Astrocyte of the hippocampus (primary cell): ENCODE measurements around the gene ALAD.
"Not testable (repeated sequence)": the region's sequence is repeated elsewhere in the genome, so short reads cannot be mapped to it uniquely, and the experiment has no call there.

Experiments used
- DNase-seq: peaks from one replicate; pipeline ENCODE4 v3.0.0; 2011; ENCODE audit warnings: low read depth, low spot score

ALAD gene

DNA sequence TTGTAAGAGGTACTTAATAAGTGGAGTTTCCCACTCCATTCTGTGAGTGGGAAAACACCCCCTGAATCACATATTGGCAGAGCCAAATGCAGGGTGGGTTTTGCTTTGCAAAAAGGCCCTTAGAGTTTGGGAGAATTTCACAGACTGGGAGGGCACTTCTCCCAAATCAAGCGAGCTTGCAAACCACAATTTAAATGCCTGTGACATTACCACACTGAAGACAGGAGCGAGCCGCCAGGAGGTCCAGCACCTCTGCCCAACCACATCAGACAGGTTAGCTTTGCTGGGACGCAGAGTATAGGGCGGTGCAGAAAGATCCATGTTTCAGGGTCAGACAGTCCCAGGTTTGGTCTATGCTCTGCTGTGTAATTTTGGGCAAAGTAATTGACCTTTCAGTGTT lies 2.3 kb downstream of the ALAD start:
- DNase-seq, result peak; percentile 73

DNA sequence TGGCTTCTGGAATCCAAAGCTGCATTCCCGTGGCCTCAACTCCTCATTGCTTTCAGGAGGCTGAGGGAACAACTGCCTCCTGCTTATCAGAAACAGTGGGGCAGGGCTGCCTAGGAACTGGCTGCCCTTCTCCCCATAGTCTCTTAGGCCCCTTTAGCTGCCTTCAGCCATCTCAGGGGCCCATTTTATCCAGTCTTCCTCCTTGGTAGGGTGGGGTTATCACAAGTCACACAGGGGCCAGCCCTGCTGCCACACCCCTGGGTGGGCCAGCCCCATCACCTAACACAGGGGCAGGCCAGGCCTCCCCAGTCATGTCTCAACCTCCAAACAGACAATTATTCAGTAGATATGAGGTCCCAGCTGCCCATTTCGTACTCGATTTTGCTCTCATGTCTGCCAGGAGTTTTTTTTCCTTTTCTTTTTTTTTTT lies 3.9 kb downstream of the ALAD start:
- peak; percentile 28 for DNase-seq

DNA sequence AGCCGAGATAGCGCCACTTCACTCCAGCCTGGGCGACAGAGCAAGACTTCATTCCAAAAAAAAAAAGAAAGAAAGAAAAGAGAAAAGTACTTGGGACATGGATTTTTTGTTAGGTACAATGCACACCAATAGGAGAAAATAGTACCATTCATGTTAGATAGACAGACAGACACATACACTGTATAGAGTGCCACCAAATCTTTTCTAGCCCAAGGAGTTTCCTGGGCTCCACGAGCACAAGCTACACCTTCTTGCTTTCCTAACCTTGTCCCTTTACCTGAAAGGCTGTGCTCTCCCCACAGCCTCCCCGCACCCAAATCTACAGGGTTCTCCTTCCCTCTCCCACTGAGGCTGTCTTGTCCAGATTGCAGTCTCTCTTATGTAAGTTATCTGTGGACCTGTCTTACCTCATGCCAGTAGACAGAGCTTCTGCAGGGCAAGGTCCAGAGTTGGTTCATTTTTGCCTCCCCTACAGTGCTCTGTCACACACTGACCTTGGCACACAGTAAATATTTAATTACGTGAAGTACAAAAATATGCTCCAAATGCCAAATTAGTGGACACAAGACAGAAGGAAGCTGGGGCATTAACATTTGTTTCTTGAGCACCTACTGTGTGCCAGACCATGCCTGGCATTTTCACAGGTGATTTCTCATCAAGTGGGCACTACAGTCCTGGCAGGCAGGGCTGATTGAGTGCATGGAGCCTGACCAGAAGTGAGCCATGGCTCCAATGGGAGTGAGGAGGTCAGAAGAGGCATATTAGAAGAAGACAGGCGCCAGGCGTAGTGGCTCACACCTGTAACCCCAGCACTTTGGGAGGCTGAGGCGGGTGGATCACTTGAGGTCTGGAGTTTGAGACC lies 5.9 kb downstream of the ALAD start:
- no peak for DNase-seq

DNA sequence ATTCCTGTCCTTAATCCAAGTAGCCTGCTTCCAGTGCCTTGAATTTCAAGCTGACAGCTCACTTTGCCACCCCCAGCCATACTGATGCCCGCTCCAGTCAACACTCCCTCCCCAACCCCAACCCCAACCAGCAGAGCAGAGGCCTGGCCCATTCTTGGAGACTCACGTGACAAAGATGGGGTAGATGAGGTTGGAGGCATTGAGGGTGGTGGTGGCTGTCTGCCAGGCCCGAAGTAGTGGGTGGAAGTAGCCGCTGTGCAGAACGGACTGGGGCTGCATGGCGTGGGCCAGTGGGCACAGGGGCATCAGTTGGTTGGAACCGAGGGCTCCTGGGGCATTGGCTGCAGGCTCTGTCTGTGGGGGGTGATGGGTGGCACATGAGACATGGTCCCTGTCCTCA lies 7.8 kb downstream of the ALAD start:
- no peak for DNase-seq

DNA sequence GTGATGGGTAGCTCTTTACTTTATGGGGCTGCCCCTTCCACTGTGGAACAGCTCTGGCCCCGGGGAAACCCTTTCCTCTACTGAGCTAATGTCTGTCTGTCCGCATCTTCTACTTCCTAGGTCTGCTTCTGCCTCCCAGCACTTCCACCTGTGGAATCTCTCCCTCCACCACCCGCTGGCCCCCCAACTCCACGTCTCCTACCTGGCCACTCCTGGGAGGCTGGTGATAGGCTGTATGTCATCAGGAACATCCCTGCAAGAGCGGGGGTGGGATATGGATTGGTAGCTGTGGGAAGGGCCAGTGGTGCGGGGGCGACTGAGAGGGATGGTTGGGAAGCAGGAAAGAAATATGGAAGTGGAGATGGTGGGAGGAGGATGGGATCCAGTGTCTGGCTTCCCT lies 9.2 kb downstream of the ALAD start:
- DNase-seq, result no peak

DNA sequence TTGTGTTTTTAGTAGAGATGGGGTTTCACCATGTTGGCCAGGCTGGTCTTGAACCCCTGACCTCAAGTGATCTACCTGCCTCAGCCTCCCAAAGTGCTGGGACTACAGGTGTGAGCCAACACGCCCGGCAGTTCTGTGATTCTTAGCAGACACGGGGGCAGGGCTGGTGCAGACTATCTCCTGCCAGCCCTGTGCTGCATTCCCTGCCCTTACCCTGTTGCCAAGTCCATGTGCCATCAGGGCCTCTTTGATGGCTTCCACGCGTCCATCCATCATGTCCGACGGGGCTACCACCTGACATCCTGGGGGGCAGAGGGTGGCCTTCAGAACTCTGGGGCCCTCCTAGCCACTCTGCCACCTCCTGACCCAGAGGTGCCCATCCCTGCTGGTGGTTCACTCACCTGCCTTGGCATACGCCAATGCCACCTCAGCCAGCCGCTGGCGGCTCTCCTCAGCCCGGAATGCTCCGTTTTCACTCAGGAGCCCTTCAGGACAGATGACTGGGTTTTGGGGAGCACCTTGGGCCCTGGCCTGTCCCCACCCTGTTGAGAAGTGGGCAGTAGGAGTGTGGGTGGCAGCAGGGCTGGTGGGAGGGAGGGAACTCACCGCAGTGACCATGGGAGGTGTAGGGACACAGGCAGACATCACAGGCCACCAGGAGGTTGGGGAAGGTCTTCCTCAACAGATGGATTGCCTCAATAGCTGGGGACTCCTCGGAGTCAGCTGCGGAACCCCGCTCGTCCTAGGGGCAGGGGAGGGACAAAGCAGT lies 10.7 kb downstream of the ALAD start:
- DNase-seq, result no peak

DNA sequence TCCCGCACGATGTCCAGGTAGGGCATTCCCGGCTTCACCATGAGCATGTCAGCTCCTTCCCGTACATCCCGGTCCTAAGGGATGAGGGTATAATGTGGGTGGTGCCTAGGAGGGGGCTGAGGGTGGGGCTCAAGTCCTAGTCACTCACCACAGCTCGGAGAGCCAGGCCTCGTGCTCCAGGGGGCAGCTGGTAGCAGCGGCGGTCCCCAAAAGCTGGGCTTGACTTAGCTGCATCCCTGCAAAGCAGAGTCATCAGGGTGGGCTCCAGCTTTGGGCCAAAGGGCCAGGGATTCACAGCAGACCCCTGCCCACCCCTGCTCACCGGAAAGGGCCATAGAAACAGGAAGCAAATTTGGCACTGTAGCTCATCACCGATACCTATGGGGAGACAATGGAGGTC lies 11.6 kb downstream of the ALAD start:
- DNase-seq, result no peak

DNA sequence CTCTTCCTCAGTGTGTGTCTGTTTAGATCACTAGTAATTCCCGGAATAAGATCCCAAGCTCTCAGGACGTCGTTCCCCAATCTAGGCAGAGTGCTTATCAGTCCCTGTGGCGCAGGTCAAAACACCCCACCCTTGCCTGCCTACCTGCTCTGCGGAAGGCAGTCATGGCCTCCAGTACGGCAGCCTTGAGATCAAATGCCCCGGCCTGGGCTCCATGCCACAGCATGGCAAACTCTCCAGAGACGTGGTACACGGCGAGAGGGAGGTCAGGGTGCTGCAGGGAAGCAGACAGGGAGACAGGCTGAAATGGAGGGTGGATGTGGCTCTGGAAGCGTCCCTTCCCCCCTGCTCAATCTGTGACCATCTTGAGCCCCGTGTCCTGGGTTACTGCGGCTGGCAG lies 12.3 kb downstream of the ALAD start:
- no peak for DNase-seq

DNA sequence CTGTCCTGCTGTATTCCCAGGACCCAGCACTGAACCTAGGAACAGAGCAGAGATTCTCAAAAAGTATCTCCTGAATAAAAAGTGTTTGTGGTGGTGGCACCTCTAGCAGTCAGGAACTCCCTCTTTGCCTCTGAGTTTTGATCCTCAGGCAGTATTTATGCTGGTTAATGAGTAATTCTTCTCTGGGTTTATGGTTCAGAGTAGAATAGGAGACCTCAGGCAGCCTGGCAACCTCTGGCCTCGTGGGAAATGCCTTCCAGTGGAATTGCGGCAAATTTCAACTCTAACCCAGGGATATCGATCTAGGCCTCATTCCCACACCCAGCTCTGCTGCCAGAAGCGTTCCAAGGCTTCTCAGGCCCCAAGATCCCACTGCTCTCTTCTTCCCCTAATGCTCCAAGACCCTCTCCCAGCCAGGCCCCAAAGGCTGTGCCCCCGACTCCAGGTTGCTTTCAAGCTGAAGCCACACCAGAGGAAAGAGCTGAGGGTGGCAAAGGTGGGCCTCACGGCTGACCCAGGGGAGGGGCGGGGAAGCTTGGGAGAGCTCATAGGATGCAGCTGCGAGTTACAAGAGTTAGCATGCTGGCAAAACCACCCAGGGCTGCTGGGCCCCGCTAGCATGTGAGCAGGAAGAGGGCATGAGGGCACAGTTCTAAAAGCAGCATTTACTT lies 13.4 kb downstream of the ALAD start:
- DNase-seq, result no peak

DNA sequence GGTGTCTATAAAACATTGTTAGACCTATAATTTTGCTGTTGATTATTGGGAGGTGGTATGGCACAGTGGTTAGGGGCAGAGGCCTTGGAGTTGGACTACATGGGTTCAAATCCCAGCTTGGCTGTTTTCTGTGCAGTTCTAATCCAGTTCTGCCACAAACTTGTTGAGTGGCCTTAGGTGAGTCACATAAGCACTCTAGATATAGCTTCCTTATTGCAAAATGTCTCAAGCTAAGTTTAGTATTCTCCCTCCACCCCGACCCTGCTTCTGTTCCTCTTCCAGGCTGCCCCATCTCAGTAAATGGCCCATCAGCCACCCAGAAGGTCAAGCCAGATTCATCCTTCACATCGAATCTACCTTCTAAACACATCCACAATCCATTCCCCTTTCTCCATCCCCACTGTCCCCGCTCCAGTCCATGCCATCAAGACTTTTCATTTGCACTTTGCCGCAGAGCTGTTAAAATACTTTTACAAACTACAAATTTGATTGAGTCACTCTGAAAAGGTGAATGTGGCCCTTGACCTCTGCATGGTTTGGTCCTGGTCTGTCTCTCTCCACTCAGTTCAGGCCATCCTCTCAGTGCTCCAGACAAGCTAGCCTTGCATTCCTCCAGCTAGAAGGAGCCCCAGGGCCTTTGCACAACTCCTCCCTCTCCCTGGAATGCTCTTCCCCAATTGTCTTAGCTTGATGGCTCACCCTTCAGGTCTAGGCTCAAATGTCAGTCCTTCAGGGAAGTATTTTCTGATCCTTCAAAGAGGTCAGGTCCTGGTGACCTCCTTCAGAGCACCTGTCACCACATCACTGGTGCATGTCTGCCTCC lies 14.3 kb downstream of the ALAD start:
- DNase-seq, result no peak

DNA sequence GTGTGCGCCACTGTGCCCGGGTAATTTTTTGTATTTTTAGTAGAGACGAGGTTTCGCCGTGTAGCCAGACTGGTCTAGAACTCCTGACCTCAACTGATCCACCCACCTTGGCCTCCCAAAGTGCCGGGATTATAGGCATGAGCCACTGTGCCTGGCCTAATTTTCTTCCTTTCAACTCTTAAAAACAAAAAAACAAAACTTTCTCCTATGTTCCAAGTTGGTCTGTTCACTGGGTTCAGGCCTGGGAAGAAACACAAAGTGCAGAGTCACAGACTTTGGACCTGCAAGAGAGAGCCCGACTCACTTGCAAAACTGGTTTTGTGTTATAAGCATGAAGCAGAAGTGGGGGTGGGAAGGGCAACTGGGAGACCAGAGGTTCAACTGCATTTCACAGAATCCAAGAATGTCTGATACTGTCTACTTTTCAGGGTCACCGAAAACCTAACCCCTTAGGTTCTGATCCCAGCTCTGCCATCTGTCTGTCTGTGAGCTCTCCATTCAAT lies 19.1 kb downstream of the ALAD start:
- DNase-seq, result no peak

DNA sequence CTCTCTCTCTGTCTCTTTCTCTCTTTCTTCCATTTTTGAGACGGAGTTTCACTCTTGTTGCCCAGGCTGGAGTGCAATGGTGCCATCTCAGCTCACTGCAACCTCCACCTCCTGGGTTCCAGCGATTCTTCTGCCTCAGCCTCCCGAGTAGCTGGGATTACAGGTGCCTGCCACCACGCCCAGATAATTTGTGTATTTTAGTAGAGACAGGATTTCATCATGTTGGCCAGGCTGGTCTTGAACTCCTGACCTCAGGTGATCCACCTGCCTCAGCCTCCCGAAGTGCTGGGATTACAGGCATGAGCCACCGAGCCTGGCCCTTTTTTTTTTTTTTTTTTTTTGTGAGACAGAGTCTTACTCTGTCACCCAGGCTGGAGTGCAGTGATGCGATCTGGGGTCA lies 19.6 kb downstream of the ALAD start:
- DNase-seq, result not testable (repeated sequence)

DNA sequence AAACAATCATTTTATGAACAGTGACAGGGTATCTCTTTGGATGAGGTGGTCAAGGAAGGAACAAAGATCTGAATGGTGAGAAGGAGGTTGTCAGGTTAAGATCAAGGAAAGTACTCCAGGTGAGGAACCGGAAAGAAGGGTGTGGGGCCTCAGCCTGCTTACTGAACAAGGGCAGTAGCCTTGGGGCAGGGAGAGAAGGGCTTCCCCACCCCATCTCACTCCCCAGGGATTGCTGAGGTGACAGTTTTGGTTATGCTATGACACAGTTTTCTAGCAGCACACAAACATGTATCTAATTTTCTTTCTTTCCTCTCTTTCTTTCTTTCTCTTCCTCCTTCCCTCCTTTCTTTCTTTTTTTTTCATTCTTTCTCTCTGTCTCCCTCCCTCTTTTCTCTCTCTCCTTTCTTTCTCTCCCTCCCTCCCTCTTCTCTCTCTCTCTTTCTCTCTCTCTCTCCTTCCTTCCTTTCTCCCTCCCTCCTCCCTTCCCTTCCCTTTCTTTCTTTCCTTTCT lies 20.2 kb downstream of the ALAD start:
- no peak for DNase-seq

DNA sequence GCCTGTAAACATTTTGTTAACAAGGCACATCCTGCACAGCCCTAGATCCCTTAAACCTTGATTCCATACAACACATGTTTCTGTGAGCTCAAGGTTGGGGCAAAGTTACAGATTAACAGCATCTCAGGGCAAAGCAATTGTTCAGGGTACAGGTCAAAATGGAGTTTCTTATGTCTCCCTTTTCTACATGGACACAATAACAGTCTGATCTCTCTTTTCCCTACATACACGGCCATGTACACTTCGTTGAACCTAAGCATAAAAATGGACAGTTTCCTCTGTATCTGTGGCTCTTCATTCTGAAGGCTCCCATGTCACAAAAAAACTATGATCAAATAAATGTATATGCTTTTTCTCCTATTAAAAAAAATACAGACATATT lies 21.3 kb downstream of the ALAD start:
- not testable (repeated sequence) for DNase-seq

DNA sequence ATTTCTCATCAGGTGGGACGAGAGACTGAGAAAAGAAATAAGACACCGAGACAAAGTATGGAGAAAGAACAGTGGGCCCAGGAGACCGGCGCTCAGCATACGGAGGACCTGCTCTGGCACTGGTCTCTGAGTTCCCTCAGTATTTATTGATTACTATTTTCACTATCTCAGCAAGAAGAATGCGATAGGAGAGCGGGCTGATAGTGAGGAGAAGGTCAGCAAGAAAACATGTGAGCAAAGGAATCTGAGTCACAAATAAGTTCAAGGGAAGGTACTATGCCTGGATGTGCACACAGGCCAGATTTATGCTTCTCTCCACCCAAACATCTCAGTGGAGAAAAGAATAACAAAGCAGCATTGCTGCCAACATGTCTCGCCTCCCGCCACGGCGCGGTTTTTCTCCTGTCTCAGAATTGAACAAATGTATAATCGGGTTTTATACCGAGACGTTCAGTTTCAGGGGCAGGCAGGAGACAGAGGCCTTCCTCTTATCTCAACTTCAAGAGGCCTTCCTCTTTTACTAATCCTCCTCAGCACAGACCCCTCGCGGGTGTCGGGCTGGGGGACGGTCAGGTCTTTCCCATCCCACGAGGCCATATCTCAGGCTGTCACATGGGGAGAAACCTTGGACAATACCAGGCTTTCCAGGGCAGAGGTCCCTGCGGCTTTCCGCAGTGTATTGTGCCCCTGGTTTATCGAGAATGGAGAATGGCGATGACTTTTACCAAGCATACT lies 21.8 kb downstream of the ALAD start:
- not testable (repeated sequence) for DNase-seq

DNA sequence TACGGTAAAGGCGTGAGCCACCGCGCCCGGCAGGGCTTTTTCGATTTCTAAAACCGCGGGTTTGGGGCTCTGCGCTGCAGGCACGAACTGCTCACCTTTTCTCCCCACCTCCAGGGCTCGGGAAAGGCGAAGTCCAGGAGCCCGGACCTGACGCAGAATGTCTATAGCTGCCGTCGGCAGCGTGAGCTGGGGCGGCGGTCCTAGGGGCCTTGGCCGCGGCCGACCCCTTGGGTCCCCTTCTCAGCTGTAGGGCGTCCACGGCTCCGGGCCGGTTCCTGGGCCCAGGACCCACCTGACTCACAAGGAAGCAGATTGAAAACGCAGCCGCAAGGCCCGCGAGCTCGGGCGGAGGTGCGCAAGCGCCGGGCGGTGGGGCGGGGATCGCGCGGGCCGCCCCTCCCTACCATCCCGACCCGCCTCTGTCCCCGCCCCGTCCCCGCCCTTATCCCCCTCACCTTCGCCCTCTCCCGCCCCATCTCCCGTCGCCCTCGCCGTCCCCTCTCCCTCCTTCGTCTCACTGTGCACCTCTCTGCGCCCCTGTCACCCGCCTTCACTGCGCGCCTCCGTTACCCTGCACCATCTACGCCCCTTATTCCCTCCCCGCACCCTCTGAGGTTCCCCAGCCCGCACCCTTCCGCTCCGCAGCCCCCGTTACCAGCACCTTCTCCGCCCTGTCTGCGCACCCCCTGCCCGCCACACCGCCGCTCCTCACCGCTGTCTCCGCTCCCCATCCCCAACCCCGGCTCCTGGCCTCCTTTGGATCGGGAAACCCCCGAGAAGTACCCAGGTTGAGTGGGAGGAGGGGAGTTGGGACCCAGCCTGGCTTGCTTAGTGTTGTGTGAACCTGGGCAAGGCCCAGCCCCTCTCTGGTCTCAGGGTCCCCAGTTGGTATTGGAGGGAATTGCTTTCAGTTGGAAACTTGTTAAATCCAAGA lies 24.2 kb downstream of the ALAD start, which contains the start of gene HDHD3:
Gene HDHD3 (minus strand): TSS at position 353 of the 934 bp plus-strand sequence. CDS start 2,632 bp downstream, outside the sequence.
- peak; percentile 90 for DNase-seq

DNA sequence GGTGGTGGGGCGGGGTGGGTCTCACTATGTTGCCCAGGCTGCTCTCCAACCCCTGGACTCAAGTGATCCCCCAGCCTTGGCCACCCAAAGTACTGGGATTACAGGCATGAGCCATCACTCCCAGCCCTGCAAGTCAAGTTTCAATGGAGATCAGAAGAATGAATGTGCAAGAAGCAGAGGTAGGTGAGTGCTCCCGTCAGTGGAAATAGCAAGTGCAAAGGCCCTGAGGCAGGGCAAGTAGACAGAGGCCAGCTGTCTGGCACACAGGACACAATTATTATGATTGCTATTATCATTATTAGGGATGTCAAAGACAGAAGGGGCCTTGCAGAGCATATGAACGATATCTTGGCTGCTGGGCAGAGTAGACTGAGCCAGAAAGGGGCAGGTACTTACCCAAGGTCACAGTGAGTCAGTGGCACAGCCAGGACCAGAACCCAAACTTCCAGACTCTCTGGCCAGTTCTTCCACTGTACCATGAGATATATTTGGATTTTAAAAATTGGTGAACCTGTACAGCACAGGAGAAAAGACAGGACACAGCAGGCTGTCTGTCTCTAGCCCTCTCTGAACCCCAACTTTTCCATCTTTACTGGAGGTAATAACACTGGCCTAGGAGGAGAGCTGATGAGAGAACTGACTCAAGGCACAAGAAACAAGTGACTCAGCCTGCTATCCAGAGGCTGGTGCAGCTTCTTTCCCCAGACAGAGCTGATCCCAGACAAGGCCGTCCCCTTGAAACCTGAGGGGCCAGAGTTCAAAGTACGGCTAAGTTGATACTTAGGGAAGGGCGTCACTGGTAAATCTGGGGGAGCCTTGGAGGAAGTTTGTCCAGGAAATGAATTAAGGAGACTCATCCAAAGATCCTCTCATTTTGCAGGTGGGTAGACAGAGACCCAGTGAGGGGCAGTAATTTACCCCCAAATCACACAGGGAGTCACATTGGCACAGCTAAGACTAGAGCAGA lies 25.7 kb downstream of the ALAD start:
- no peak for DNase-seq
